ENCODE measurements around the gene S1PR4. TPM values are rescaled to one million over a fixed set of nuclear protein-coding genes. Genes with fewer than 3 reads are reported as not detected.
"Not testable (repeated sequence)": the region's sequence is repeated elsewhere in the genome, so short reads cannot be mapped to it uniquely, and the experiment has no call there.

Gene S1PR4
- total RNA-seq, 4 donors from 2014 or later: 1.1 to 35.3 (median 9.4) TPM

DNA sequence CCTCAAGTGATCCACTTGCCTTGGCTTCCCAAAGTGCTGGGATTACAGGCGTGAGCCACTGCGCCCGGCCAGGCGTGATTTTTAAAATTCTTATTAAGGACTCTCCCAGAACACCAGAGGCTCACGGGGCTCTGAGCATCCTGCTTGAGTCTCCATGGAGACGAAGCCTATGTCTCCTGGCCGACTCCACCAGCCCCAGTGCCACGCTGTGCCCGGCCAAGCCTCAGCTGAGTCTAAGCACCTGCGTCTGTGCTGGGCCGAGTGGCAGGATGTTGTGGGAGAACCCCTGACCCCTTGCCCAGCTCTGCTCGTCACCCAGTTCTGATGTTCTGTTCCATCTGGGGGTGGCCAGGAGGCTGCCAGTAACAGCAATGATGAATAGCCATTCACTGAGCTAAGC, 42.0 kb downstream of the S1PR4 start:
- ATAC-seq (ENCODE audit: low FRiP score): no peak
- TF ChIP-seq, protein P1, sequence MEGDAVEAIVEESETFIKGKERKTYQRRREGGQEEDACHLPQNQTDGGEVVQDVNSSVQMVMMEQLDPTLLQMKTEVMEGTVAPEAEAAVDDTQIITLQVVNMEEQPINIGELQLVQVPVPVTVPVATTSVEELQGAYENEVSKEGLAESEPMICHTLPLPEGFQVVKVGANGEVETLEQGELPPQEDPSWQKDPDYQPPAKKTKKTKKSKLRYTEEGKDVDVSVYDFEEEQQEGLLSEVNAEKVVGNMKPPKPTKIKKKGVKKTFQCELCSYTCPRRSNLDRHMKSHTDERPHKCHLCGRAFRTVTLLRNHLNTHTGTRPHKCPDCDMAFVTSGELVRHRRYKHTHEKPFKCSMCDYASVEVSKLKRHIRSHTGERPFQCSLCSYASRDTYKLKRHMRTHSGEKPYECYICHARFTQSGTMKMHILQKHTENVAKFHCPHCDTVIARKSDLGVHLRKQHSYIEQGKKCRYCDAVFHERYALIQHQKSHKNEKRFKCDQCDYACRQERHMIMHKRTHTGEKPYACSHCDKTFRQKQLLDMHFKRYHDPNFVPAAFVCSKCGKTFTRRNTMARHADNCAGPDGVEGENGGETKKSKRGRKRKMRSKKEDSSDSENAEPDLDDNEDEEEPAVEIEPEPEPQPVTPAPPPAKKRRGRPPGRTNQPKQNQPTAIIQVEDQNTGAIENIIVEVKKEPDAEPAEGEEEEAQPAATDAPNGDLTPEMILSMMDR (IDR thresholded peaks at IDR 0.05): no peak
- DNase-seq (ENCODE audit: low spot score): no peak

DNA sequence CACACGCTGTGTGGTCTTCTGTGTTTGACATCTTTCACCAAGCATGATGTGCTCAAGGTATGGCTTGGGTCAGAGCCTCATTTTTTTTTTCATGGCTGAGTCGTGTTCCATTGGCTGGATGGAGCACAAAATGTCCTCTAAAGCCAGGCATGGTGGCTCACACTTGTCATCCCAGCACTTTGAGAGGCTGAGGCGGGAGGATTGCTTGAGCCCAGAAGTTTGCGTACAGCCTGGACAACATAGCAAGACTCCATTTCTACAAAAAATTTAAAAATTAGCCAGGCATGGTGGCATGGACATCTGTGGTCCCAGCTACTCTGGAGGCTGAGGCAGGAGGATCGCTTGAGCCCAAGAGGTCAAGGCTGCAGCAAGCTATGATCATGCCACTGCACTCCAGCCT, 43.0 kb downstream of the S1PR4 start:
- DNase-seq (ENCODE audit: low spot score); ATAC-seq (ENCODE audit: low FRiP score): not testable (repeated sequence)

DNA sequence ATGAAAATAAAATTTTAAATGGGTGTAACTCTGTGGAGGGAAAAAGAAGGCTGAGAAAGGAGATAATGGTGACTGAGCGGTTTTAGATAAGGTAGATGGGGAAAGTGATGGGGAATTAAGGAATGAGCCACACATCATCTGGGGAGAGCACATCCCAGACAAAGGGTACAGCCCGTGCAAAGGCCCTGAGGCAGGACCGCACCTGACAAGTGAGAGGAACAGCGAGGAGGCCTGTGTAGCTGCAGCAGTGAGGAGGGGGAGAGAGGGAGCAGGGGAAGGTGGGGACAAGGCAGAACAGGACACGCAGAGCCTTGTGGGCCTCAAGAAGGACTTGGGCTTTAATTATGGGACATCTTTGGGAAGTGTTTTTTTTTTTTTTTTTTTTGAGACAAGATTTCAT, 44.1 kb downstream of the S1PR4 start:
- DNase-seq (ENCODE audit: low spot score) (no peak), ATAC-seq (ENCODE audit: low FRiP score) (no peak)
- TF ChIP-seq, protein P1 (IDR thresholded peaks at IDR 0.05): no peak

DNA sequence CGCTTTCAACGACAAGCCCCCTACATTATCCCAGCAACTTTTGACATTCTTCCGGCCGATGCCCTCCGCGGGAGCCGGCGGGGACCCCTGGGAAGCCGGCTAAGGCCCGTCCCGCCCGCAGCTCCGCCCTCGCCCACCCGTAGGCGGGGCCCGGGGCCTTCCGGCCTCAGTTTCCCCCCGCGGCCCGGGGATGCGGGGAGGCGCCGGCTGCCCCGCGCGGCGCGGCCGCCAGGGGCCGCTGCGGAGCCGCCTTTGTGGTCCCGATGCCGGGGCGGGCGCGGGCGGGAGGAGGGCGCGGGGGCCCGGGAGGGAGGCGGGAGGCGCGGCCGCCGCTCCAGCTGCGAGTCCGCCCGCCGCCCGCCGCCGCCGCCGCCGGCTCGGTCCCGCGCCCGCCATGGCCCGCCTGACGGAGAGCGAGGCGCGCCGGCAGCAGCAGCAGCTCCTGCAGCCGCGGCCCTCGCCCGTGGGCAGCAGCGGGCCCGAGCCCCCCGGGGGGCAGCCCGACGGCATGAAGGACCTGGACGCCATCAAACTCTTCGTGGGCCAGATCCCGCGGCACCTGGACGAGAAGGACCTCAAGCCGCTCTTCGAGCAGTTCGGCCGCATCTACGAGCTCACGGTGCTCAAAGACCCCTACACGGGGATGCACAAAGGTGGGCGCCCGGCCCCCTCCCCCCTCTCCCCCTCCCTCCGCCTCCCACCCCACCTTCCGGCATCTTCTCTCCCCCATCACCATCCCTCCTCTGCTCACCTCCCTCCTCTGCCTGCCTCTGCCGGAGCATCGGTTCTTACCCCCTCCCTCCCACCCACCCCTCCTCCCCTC, 46.0 kb downstream of the S1PR4 start, which contains the start of gene CELF5:
Gene CELF5, plus strand, starts transcription at position 316 of the 823 bp plus-strand sequence. Its CDS starts 79 bp downstream, at position 395.
- DNase-seq (ENCODE audit: low spot score) (no peak), ATAC-seq (ENCODE audit: low FRiP score) (peak; percentile 64)
- TF ChIP-seq, protein P1 (IDR thresholded peaks at IDR 0.05): peak in 1 of 3 donors; percentile 32

DNA sequence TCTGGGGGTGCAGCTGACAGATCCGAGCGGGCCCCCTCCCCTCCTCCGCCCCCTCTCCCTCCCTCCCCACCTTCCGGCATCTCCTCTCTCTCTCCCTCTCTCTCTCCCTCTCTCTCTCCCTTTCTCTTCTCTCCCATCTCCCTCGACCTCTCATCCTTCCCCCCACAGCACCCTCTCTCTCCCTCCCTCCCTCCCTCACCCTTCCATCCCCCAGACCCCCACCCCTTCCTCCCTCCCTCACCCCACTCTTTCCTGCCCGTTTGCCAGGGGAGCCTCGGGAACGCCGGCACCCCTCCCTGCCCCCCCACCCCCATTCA, 46.6 kb downstream of the S1PR4 start:
- no peak for ATAC-seq (ENCODE audit: low FRiP score)
- DNase-seq (ENCODE audit: low spot score): no peak
- TF ChIP-seq, protein P1 (IDR thresholded peaks at IDR 0.05): no peak

DNA sequence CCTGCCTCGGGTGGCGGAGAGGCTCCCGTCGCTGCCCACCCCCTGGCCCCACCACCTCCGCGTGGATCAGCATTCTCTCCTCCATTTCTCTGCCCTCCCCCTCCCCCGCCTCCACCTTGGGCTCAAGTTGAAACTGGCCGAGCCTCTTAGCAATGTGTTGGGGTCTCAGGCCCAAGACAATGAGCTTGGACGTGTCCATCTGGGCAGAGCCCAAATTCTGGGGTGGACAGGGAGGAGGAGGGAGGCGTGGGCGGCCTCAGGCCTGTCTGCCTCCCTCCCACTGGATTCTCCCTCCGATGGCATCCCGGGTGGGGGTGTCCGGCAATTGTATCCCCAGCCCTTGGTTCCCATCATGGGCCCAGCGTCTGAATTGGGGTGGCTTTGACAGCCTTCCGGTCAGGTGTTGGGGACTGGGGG, 47.1 kb downstream of the S1PR4 start:
- no peak for DNase-seq (ENCODE audit: low spot score)
- ATAC-seq (ENCODE audit: low FRiP score): no peak
- TF ChIP-seq, protein P1 (IDR thresholded peaks at IDR 0.05): no peak

DNA sequence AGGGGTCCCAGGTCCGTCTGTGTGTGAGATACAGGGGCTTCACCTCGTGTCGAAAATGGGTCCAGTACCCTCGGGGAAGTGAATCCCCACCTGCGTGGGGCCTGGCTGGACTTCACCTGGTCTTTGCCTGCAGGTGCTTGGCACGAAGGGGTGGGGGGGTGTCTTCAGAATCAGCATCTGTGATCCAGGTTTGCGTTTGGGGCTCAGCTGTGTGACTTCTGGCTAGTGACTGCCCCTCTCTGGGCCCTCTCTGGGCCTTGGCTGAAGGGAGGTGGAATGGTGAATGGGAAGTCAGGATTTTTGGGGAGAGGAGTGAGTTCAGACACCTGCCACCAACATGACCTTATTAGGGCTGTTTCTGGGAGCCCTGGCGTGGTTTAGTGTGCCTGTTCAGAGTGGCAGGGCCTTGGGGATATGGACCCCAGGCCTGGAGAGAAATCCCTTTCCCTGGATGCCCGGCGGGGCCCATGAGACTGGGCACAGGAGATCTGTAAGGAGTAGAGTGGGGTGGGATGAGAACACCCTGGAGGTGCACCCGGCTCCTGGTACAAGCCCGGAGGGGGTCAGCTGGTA, 48.6 kb downstream of the S1PR4 start:
- TF ChIP-seq, protein P1 (IDR thresholded peaks at IDR 0.05): no peak
- ATAC-seq (ENCODE audit: low FRiP score) (no peak), DNase-seq (ENCODE audit: low spot score) (no peak)

Data from omental fat pad (tissue), 4 donors.